Activated naive CD8-positive, alpha-beta T cell treated with anti-CD3 and anti-CD28 coated beads, Interleukin-2, amount 10 ng/mL, durations not matched to agents 7 days and 5 days (primary cell): Measurements from ENCODE around the gene RTN4RL2. TPM values are rescaled to one million over a fixed set of nuclear protein-coding genes. Genes with fewer than 3 reads are reported as not detected.
A peak's percentile ranks its signal among the peaks of the same experiment; 100 is the strongest.

Experiments used
- ATAC-seq: fragments of 150-1000 bp; cut with Tn5 transposase; one replicate; pipeline ENCODE4 v1.10.0; 2021; ENCODE audit warnings: low read depth, moderate library complexity
- POLR2A ChIA-PET: fragments of 350-600 bp; sonication (Branson Sonifier 250); formaldehyde crosslinking; loops from one replicate; lab custom pipeline; 2021; ENCODE audit warnings: antibody characterized with exemption; lab: Charles Lee
- DNase-seq: peaks from one replicate; pipeline ENCODE4 v3.0.0; 2021
- H3K27ac Mint-ChIP-seq: one replicate; pipeline ENCODE4 v1.8.0; 2022; ENCODE audit warnings: mild to moderate bottlenecking, mixed read lengths
- H3K27me3 Mint-ChIP-seq: one replicate; pipeline ENCODE4 v1.8.0; 2022; ENCODE audit warnings: mild to moderate bottlenecking, moderate library complexity, mixed read lengths
- H3K36me3 Mint-ChIP-seq: one replicate; pipeline ENCODE4 v1.8.0; 2021; ENCODE audit warnings: mild to moderate bottlenecking, mixed read lengths
- H3K4me1 Mint-ChIP-seq: one replicate; pipeline ENCODE4 v1.8.0; 2021; ENCODE audit warnings: mixed read lengths
- H3K4me3 Mint-ChIP-seq: one replicate; pipeline ENCODE4 v1.8.0; 2022; ENCODE audit warnings: mild to moderate bottlenecking, moderate library complexity, mixed read lengths
- H3K9me3 Mint-ChIP-seq: one replicate; pipeline ENCODE4 v1.8.0; 2021; ENCODE audit warnings: mixed read lengths
- total RNA-seq, 2 experiments: library from RNA; stranded (reverse); gene quantifications; one replicate each; pipeline ENCODE4 v1.2.3, GENCODE V29; 2021

RTN4RL2 gene
- total RNA-seq, 2 experiments from 2014 or later = 0.96 to 1.6 TPM

DNA sequence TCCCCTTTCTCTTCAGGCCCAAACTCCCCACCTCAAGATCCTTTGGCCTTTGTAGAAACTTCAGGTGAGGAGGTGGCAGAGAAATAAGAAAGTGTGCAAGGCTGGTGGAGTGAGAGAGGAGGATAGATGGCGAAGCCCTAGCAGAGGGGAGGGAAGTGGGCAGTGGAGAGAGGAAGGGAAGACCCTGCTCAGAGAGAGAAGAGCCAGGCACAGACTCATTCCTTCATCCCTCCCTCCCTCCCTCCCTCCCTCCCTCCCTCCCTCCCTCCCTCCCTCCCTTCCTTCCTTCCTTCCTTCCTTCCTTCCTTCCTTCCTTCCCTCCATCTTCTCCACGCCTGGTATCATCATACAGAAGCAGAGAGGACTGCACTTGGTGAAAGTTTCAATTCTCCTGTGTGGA, 21.0 kb downstream of the RTN4RL2 start:
- ATAC-seq = no peak
- Mint-ChIP-seq H3K27ac (no peak overlapping the region), H3K9me3 (no peaks in the 10 kb centered on the region), H3K27me3 (peaks cover 45% of the 10 kb centered on the region), H3K36me3 (peaks cover 6% of the 10 kb centered on the region), H3K4me1 (peaks cover 8% of the 10 kb centered on the region), H3K4me3 (no peak overlapping the region)
- no peak for DNase-seq
- POLR2A ChIA-PET = interaction anchor here (1.6 kb wide), 1 partner anchor 24 kb away, joined by 4 read pairs; no protein-coding TSS in a partner anchor

DNA sequence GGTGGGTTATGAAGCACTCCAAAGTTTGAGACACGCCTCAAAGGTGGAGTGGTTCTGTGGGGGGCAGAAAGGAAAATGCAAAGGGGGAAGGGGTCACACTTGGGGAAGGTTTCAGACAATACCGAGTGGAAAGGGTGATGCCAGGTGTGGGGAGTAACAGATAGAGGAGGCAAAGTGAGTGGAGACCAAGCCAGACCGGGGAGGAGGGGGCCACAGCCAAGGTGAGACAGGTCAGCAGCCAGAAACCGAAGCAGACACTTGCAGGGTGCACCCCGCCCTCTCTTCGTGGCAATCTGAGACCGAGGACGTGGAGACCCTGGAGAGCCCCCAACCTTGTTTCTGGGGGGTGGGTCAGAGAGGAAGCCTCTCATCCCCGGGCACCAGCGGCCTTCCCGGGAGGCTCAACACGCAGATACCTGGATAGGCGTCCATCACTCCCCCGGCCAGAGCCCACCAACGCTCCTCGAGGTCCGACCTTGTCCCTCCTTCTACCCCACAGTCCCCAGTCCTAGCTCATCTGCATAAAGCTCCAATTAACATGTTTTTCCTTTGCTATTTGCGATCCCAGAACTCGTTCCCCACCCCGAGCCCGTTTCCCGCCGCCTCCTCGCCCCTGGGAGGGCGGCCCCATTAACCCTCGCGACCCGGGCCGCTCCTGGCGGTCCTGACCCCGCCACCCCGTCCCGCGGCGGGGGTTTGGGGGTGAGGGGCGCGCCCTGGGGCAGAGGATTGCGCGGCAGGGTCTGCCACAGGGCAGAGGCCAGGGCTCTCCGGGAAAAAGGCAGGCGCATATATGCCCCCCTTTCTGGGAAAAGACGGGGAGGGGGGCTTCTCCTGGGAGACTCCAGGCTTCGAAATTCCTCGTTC, 21.8 kb downstream of the RTN4RL2 start:
- Mint-ChIP-seq H3K9me3 (no peaks in the 10 kb centered on the region), H3K36me3 (peaks cover 6% of the 10 kb centered on the region), H3K4me1 (peaks cover 5% of the 10 kb centered on the region), H3K27ac (no peak overlapping the region), H3K27me3 (peaks cover 40% of the 10 kb centered on the region), H3K4me3 (no peak overlapping the region)
- POLR2A ChIA-PET = interaction anchor here (0.6 to 1.3 kb wide), 2 partner anchors 24 to 98 kb away, joined by 3 read pairs; no protein-coding TSS in a partner anchor
- ATAC-seq = no peak
- DNase-seq = no peak

DNA sequence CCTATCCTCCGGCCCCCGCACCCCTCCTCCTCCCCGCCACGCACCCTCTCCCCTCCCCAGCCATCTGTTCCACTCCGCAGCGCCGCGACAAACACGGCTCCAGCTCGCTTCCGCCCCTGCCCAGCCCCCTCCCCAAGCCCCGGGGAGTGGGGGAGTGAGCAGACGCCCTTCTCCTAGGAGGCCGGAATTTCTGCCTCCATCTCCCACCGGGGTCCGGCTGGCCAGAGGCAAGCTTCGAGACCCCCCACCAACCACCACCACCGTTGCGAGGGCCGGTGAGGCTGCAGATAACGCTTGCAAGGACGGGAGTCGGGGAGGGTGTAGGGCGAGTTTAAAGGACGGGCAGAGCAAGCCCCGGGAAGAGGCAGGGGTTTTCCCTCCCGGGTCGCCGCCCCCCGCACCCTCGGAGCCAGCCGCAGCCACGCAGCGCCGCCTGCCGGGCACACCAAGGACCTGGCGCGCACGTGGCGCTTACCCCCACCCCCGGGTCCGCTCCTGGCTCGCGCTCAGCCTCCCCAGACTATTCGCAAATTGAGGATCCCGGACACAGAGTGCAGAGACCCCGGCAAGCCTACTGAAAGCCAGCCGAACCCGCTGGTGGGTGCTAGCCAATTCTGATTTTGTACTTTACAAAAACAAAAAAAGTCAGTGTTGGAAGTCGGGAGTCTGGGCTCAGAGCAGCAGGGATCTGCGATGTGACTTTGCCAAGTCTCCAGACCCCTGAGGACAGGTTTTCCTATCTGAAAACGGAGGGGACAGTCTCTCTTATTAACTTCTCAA, 22.6 kb downstream of the RTN4RL2 start:
- ATAC-seq (peak; percentile 55), DNase-seq (peak; percentile 78)
- Mint-ChIP-seq H3K27ac (no peak overlapping the region), H3K4me3 (no peak overlapping the region), H3K9me3 (no peaks in the 10 kb centered on the region), H3K4me1 (peaks cover 4% of the 10 kb centered on the region), H3K36me3 (peaks cover 6% of the 10 kb centered on the region), H3K27me3 (peaks cover 35% of the 10 kb centered on the region)
- POLR2A ChIA-PET = interaction anchor here (0.6 to 1.6 kb wide), 4 partner anchors 23 to 99 kb away, joined by 3 to 5 read pairs (median 3); partner anchors contain the start of genes RTN4RL2 and SLC43A1

DNA sequence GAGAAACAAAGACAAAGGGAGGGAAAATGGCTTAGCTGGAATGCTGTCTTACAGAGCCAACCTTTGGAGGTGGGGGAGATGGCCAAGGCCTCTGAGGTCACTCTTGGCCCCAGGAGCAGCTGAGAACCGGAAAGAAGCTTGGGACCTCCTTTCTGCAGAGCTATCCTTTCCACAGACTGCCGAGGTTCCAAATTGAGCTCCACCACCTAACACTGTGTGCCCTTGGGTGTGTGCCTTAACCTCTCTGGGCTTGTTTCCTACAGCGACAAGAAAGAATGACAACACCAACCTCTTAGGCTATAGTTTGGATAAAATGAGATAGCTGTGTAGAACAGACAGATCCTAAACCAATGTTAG, 23.2 kb downstream of the RTN4RL2 start:
- no peaks in the 10 kb centered on the region for H3K9me3 Mint-ChIP-seq
- H3K27me3 Mint-ChIP-seq = peaks cover 31% of the 10 kb centered on the region
- POLR2A ChIA-PET = interaction anchor here (0.9 to 1.6 kb wide), 3 partner anchors 24 to 31 kb away, joined by 3 to 5 read pairs (median 3); partner anchors contain the start of genes RTN4RL2 and SLC43A1
- H3K4me1 Mint-ChIP-seq = peaks cover 4% of the 10 kb centered on the region
- no peak overlapping the region for H3K4me3 Mint-ChIP-seq
- H3K27ac Mint-ChIP-seq = no peak overlapping the region
- H3K36me3 Mint-ChIP-seq = peaks cover 6% of the 10 kb centered on the region
- DNase-seq (no peak), ATAC-seq (no peak)

DNA sequence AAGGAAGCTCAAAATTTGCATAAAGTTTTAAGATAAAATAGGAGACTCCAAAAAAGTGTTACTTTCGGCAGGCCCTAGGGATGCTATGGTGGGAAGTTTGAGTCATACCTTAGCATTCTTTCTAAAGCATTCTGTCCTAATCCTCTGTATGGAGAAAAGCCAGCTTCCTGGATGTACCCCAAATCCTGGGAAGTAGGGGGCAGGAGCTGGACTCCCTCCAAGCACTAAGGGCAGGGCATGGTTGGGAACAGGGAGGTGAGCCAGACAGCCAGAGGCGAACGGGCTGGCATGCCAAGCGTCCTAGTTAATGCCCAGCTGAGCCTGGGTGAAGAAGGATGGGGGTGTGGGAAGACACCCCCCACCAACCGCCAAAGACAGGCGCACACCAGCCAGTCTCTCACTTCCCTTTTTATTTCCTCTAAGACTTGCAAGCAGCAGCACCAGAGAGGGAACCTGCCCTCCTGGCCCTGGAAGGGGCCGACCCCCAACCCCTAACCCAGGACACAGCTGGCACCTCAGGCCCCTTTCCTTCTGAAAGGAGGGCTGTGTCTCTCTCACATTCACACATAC, 23.9 kb downstream of the RTN4RL2 start:
- H3K9me3 Mint-ChIP-seq = no peaks in the 10 kb centered on the region
- H3K27me3 Mint-ChIP-seq = peaks cover 29% of the 10 kb centered on the region

DNA sequence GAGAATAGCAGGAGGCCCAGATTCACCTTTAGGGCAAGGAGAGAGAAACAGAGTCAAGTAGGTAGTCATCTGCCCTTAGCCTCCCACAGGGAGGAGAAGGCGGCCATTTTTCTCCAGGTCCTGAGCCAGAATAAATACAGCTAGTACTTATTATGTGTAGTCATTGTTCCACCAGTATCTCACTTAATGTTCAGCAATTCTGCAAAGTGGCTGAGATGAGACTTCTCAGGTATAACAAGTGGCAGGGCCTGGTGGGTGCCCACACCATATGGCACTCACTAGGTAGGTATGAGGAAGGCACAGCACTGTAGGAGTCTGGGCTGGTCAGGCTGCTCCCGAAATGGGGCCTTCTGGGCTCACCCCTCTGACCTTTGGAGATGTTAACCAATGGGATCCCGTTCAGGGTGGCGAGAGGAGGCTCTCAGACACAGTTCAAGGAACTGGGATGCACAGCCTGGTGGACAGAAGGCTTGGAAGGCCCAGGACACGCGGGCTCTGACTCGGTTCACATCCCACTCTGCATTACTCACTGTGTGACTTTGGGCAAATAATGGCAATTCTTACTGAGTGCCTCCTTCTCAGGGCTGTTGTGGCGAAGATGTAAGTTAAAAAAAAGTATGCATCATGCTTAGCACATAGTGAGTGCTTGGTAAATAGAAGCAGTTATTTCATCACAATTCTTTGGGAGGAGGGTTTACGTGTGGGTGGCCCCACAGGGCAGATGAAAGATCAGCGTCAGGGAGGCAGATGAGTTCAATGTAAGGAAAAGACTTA, 25.1 kb downstream of the RTN4RL2 start:
- peaks cover 2% of the 10 kb centered on the region for H3K4me1 Mint-ChIP-seq
- H3K36me3 Mint-ChIP-seq = peaks cover 8% of the 10 kb centered on the region
- no peak overlapping the region for H3K27ac Mint-ChIP-seq
- ATAC-seq = no peak
- H3K27me3 Mint-ChIP-seq = peaks cover 25% of the 10 kb centered on the region
- POLR2A ChIA-PET = interaction anchor here (0.5 kb wide), 1 partner anchor 212 kb away, joined by 3 read pairs; no protein-coding TSS in a partner anchor
- no peak overlapping the region for H3K4me3 Mint-ChIP-seq
- H3K9me3 Mint-ChIP-seq = no peaks in the 10 kb centered on the region
- no peak for DNase-seq

More for the DNA sequence above, 23.9 kb downstream of the RTN4RL2 start:
- DNase-seq = no peak
- POLR2A ChIA-PET = interaction anchor here (0.8 to 1.6 kb wide), 3 partner anchors 24 to 31 kb away, joined by 3 to 5 read pairs (median 4); partner anchors contain the start of genes RTN4RL2 and SLC43A1
- Mint-ChIP-seq H3K4me3 (no peak overlapping the region), H3K27ac (no peak overlapping the region), H3K4me1 (peaks cover 4% of the 10 kb centered on the region), H3K36me3 (peaks cover 8% of the 10 kb centered on the region)
- ATAC-seq = no peak

DNA sequence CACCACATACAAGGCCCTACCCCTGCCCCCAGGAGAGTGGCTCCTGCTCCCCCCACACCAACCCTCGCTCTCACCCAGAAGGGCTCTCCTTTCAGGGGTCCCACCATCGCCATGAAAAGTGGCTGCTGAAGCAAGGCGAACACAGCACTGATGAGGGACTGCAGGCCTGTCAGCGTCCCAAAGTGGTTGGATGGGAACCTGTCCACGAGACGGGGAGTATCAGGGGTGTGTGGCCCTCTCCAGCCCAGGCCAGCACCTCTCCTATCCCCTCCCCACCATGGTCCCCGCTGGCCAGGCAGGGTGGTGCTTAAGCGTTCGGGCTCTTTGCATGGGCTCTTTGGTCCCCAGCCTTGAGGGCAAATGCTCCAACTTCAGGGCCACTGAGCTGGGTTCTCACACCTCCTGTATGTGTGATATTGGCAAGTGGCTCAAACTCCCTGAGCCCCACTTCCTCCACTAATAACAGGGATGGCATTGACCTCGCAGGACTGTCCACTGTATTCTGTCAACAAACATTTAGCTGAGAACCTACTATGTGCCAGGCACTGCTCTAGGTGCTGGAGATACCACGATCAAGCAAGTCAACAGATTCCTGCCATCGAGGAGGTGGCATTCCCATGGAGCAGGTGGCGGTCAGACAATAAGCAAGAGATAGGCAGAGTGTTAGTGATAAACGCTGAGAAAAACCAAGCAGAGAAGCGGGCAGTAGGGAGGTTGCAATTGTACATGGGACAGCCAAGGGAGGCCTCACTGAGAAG, 26.9 kb downstream of the RTN4RL2 start:
- DNase-seq (no peak), ATAC-seq (no peak)
- Mint-ChIP-seq H3K4me1 (peaks cover 3% of the 10 kb centered on the region), H3K36me3 (peaks cover 8% of the 10 kb centered on the region), H3K27ac (peak overlapping the region; percentile 30), H3K27me3 (peaks cover 10% of the 10 kb centered on the region), H3K4me3 (no peak overlapping the region), H3K9me3 (no peaks in the 10 kb centered on the region)
- POLR2A ChIA-PET = no interaction called here

DNA sequence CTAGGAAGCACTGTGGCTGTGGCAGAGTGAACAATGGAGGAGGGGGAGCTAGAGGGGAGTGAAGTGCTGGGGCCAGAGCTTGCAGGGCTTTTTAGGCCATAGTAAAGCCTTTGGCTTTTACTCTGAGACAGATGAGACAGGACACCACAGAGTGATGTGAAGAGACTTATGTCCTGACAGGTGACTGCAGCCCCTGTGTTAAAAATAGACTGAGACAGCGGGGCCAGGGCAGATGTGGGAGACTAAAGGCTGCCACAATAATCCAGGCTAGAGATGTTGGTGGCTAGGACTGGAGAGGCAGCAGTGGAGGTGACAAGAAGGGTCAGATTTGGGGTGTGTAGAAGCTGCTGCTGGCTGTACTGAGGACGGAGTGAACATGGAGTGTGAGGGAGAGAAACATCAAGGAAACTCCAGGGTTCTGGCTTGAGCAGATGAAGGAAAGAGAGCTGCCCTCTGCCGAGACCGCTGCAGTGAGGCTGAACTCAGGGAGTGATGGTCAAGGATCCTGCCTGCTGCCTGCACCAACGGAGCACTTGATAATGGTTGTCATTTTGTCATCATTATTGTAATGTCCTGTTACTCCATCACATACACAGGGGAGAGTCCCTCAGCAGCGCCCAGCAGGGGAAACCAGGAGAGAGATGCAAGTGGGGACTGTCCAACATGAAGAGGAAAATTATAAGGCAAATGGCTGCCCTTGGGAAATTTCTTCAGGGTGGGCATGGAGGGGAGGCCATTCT, 27.8 kb downstream of the RTN4RL2 start:
- peak overlapping the region; percentile 30 for H3K27ac Mint-ChIP-seq
- H3K4me3 Mint-ChIP-seq = no peak overlapping the region
- POLR2A ChIA-PET = no interaction called here
- peaks cover 3% of the 10 kb centered on the region for H3K4me1 Mint-ChIP-seq
- no peak for ATAC-seq
- peaks cover 8% of the 10 kb centered on the region for H3K36me3 Mint-ChIP-seq
- H3K27me3 Mint-ChIP-seq = peaks cover 7% of the 10 kb centered on the region
- DNase-seq = no peak
- no peaks in the 10 kb centered on the region for H3K9me3 Mint-ChIP-seq

DNA sequence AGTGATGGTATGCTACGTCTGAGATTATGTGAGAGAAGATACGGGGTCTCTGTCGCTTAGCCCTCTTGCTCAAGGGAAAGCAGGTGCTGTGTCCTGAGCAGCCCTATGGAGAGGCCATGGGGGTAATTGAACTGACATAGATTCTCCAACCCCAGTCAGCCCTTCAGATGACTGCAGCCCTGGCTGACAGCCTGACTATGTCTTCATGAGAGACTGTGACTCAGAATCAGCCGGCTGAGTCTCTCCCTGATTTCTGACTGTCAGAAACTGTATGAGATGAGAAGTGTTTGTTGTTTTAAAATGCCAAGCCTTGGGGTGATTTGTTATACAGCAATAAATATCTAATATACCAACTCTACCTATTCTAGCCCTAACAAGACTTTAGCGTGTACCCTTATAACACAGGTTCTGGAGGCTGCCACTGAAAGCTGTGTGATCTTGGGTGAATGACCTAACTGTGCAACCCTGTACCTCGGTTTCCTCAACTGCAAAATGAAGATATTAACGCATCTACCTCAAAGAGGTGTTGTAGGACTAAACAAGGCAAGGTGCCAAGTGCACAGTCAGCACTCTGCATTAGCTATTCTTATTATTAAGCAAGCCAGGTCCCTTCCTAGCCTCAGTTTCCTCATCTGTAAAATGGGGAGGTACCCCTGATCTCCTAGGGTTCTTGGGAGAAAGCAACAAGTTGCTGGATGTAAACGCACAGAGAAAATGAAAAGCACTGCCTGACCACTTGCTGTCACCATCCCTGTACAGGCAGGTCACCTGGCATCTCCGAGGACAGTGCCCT, 30.3 kb downstream of the RTN4RL2 start:
- POLR2A ChIA-PET = interaction anchor here (0.6 kb wide), 1 partner anchor 26 kb away, joined by 3 read pairs; no protein-coding TSS in a partner anchor
- Mint-ChIP-seq H3K4me1 (peaks cover 13% of the 10 kb centered on the region), H3K27me3 (no peaks in the 10 kb centered on the region), H3K27ac (no peak overlapping the region), H3K9me3 (no peaks in the 10 kb centered on the region), H3K36me3 (peaks cover 9% of the 10 kb centered on the region), H3K4me3 (no peak overlapping the region)
- DNase-seq (no peak), ATAC-seq (no peak)

DNA sequence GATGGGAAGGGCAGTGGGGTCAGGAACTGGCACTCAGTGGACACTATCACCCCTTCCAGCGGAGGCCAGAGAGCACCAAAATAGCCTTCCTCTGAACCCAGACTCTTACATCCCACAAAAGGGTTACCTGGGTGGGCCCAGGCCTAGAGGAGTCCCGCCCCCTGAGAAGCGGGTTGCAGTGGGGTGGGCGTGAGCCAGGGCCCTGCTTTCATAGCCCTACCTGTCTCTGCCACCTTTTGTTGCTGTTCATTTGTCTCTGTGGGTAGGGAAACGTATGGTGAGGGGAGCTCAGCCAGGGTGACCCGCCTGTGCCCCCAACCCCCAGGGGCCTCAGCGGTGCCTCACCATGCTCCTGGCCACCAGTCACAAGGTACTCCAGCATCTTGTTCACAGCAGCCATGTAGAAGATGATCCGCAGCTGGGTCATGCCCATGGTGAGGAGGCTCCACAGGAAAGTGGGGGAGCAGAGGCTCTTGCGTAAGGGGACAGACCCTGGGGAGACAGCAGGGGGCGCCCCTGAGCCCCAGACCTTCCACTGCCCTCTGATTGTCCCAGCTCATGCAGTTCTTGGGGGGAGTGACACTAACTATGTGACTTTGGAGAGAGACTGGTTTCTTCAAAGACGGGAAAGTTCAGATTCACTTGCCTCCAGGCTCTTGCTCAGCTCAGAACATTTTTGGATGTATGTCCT, 31.2 kb downstream of the RTN4RL2 start:
- POLR2A ChIA-PET = interaction anchor here (1.0 kb wide), 1 partner anchor 23 kb away, joined by 3 read pairs; no protein-coding TSS in a partner anchor
- Mint-ChIP-seq H3K27ac (no peak overlapping the region), H3K36me3 (peaks cover 5% of the 10 kb centered on the region), H3K4me1 (peaks cover 15% of the 10 kb centered on the region), H3K9me3 (no peaks in the 10 kb centered on the region), H3K27me3 (no peaks in the 10 kb centered on the region), H3K4me3 (no peak overlapping the region)
- peak; percentile 72 for ATAC-seq
- peak; percentile 81 for DNase-seq
